ENCODE data around the gene DES.

Gene DES

DNA sequence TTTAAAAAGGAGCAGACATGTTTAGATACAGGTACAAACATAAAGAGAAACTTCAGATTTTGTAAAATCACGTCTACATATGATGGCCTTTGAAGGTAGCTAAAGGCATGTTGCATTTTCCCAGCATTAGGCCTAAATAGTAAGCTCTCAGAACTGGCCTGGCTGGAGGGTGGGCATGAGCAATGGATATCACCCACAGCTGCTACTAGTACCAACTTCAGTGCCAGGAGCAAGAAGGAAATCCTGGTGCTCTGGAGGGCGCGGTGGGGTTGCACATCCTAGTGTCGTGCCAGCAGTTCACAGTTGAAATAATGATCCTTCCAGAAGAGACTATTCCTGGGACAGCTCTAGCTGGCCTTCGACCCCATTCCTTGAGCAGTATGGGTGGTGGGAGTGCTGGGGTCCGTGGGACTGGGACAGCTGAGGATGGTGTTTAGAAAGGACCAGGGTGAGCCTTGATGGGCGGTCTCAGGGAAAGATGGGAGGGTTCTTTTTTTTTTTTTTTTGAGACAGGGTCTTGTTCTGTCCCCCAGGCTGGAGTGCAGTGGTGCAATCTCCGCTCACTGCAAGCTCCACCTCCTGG is 4.9 kb downstream of the DES start:
- no peak for DNase-seq

DNA sequence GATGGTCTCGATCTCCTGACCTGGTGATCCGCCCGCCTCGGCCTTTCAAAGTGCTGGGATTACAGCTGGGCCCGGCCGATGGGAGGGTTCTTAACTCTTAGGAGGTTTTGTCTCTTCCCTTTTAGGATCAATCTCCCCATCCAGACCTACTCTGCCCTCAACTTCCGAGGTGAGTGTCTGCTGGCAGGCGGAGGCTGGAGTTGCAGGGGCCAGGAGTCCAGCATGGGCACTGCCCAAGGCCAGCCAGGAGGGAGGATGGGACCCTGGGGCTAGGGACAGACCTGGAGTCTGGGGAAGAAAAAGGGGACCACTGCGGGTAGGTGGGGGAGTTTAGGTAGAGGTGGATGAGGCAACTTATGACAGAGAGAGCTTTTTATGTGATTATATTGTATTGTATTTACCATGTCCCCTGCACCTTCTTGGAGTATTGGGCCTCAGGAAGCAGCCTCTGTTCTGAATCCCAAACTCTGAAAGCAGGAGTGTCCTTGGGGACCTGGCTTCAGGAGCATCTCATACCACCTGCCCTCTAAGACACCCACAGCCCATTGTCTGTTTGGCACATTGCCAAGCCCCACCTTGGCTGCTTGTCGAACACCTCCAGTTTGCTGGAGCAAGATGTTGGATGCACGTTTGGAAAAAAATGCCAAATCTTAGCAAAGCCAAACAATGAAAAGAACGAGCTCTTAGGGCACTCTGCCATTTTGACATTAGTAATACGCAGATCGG is 5.6 kb downstream of the DES start:
- no peak for DNase-seq

- DNase-seq = no peak
Observed at GRCh38 chr2:219425238-219426067, 7.3 kb downstream of the DES start.

DNA sequence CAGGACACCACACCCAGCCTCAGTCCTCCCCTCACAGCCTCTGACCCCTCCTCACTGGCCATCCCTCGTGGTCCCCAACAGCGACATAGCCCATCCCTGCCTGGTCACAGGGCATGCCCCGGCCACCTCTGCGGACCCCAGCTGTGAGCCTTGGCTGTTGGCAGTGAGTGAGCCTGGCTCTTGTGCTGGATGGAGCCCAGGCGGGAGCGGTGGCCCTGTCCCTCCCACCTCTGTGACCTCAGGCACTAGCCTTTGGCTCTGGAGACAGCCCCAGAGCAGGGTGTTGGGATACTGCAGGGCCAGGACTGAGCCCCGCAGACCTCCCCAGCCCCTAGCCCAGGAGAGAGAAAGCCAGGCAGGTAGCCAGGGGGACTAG is 7.9 kb downstream of the DES start:
- no peak for DNase-seq

DNA sequence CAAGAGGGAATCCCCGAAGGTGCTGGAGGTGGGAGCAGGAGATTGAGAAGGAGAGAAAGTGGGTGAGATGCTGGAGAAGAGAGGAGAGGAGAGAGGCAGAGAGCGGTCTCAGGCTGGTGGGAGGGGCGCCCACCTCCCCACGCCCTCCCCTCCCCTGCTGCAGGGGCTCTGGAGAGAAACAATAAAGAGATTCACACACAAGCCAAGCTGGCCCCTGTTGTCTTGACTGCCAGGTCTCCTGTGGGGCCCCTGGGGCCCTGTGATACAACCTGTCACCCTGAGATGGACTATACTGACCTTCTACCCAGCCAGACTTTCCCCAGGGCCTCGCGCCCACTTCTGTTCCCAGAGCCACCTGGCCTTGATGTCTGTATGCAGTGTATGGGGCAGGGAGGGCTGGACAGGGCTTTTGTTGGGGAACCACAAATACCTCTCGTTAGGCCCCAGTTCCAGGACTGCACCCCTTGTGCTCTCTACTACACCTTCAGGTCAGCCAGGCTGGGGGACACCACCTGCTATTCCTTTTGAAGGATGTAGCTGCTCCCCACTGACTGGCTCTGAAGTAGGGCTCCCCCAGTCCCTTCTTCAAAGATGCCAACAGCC is 8.5 kb downstream of the DES start:
- no peak for DNase-seq

GRCh38 chr2:219428469-219428868 is 10.3 kb downstream of the DES start:
- no peak for DNase-seq

- DNase-seq = no peak
Observed at GRCh38 chr2:219429958-219430606, 11.9 kb downstream of the DES start.

GRCh38 chr2:219430633-219431615 is 12.7 kb downstream of the DES start:
- no peak for DNase-seq

DNA sequence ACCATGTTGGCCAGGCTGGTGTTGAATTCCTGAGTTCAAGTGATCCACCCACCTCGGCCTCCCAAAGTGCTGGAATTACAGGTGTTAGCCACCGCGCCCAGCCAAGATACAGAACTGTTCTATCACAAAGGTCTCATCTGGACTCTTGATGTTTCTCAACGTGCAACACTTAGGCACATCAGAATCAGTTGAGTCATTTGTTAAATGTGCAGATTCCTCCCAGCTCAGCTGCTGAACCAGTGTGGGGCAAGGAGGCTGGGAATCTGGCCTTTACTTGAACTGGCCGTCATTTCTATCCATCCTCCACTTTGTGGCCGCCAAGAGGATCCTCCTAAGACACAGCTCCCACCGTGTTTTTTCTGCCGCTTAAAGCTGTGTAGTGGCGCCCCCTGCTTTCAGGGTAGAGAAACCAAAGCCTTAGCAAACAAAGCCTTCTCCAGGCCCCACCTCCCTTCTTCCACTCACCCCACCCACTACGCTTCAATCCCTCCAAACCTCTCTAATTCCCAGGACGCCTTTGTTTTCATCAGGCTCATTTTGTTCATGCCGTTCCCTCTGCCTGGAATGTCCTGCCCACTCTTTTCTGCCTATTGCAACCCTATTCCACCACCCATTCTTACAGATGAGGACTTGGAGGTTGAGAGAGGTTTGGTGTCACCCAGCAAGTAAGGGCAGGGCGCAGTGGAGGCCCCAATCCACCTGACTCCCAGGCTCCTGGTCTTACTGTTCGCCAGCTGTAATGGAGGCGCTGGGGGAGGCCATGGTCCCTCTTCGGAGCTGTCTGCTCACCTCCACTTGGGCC is 15.7 kb downstream of the DES start:
- DNase-seq = no peak

DNA sequence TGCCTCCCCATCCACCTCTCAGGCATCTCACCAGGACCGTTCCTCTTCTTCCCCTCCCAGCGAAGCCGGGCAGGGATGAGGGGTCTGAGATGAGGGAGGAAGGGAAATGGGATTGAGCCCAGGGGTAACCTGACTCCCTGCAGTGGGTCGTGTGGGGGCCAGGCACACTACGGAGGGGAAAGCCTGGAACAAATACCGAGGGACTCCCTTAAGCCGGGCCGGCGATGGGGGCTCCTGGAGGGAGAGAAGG is 16.2 kb downstream of the DES start:
- no peak for DNase-seq

GRCh38 chr2:219434718-219435525 is 16.7 kb downstream of the DES start, which contains the start of gene SPEG:
Gene SPEG (plus strand): TSS chr2:219434843. CDS start chr2:219434978, 135 bp downstream.
- DNase-seq = no peak

GRCh38 chr2:219435701-219436100 is 17.5 kb downstream of the DES start:
- no peak for DNase-seq

GRCh38 chr2:219436491-219436890 is 18.3 kb downstream of the DES start:
- DNase-seq = no peak

- no peak for DNase-seq
Observed at GRCh38 chr2:219437141-219437540, 19.0 kb downstream of the DES start.

- DNase-seq = no peak
Observed at GRCh38 chr2:219437690-219438206, 19.6 kb downstream of the DES start.

- no peak for DNase-seq
Observed at GRCh38 chr2:219438453-219438852, 20.3 kb downstream of the DES start.

DNA sequence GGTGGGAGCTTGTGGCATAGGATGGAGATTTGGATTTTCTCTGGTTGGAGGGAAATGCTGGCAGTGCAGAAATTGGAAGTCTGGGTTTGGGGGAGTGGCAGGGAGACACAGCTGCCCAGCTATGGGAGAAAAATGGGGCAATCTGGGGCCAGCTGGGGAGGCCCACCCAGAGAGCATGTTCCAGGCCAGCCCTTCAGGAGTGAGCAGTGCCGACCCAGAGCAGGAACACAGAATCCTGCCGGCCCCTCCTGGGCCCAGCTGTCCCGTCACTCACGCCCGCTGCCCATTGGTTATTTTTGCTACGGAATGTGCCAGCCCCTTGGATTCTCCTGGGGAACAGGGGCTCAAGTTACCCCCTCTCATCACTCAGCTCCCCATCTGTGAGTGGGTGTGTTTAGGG is 21.3 kb downstream of the DES start:
- DNase-seq = no peak

- no peak for DNase-seq
Observed at GRCh38 chr2:219440388-219441256, 22.4 kb downstream of the DES start.
